Dedifferentiated amniotic fluid mesenchymal stem cell (primary cell): ENCODE results near the gene DNAI2.

Experiments used
- DNase-seq: peaks from one replicate; pipeline ENCODE4 v3.0.0-alpha.2; 2016; ENCODE audit errors: extremely low spot score

DNAI2 gene

DNA sequence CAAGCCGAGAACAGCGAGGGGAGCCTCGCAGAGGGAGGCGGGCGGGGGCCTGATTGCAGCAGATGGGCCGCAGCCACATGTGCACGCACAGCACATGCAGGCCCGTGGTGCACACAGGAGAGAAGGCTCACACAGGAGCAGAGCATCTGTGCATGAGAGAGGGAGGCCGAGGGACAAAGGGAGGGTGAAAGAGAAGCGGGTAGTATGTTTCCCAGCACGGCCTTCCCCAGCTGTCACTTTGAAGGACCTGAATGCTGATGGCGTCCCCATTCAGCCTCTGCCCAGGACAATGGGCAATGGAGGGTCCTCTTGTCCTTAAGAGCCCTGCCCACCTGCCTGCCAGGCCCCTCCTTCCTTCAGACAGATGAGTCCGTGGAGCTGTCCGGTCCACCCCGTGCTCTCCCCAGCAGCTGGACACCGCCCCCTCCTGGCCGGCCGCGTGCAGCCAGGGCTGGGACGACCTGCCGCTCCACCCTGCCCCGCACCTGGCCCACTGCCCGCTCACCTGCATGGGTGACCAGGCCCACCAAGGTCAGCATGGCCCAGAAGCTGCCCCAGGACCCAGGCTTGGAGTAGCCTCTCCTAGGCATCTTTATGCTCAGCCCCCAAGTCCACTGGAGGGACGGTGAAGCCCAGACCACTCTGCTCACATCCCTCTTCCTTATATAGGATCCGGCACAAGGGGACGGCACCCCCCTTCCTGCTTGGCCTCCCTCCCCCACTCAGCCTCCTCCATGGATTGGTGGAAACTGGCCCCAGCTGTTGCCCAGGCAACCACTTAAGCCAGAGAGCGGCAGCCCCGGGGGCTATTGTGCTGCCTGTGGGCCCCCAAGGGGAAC, 87.4 kb downstream of the DNAI2 start, which contains the start of gene BTBD17:
Gene BTBD17 (minus strand): TSS at position 639 of the 839 bp plus-strand sequence. CDS start 49 bp downstream, at position 590.
- DNase-seq, result no peak

DNA sequence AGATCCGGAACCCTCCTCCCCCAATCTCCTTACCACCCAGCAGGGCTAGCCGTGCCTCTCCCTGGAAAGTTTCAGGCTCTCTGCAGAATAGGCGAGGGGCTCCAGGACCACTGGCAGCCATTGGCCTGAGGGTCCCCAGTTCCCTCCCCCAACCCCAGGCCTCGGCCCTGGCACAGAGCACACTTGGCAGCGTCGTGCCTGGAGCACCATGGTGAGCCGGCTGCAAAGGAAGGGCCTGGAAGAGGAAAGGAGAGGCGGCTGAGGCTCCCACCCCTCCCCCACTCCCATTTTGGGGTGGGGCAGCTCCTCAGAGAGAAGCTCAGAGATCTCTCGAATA, 88.0 kb downstream of the DNAI2 start:
- no peak for DNase-seq

DNA sequence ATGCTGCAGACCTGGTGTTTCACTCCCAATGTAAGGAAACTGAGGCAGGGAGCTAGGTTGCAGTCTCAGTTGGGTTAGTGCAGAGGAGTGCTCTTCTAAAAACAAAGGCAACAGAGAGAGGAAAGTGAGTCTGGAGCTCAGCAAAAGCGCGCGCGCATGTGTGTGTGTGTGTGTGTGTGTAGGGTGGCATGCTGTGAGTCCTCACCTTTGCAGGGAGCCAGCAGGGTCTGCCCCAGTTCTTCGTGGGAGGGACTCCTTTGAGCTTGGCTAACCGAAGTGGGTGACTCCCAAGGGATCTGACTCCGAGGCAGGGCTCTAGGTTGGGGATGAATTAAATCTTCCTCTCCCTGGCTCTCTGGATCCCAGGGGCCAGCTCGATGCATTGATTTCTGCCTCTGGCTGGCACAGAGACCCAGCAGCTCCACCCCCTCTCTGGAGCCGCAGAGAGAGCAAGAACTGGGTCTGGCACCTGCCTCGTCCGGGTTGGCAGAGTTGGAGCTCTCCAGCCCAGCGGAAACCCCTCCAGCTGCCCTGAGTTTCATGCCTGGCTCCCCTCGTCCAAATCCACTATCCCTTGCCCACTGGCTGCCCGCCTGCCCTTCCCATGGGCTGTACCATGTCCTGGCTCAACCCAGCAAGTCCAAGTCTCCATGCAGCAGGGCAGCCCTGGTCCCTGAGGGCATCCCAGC, 88.9 kb downstream of the DNAI2 start:
- no peak for DNase-seq
